ENCODE data around the gene PREX1. TPM values are rescaled to one million over a fixed set of nuclear protein-coding genes. Genes with fewer than 3 reads are reported as not detected.
"Not testable (repeated sequence)": the region's sequence is repeated elsewhere in the genome, so short reads cannot be mapped to it uniquely, and the experiment has no call there.

Gene PREX1
- total and polyA plus RNA-seq, 2 donors from 2014 or later: 8.5 to 38.2 TPM

- Histone ChIP-seq H3K27ac (ENCODE audit: low read depth in 2 of 2, low read length in 2 of 2) (no peak overlapping the region), H3K4me3 (ENCODE audit: low read length in 3 of 3) (no peak overlapping the region), H3K36me3 (ENCODE audit: control insufficient read depth in 2 of 3, insufficient read depth in 3 of 3, low read length in 3 of 3) (no peaks in the 10 kb centered on the region), H3K9me3 (ENCODE audit: control insufficient read depth in 2 of 3, insufficient read depth in 1 of 3, low read length in 3 of 3) (no peaks in the 10 kb centered on the region), H3K27me3 (ENCODE audit: control insufficient read depth, insufficient read depth, low read length) (no peaks in the 10 kb centered on the region), H3K4me1 (ENCODE audit: control insufficient read depth in 2 of 3, insufficient read depth in 2 of 3, low read depth in 1 of 3, low read length in 3 of 3) (no peaks in the 10 kb centered on the region), H3K9ac (ENCODE audit: low read length in 3 of 3) (no peak overlapping the region)
- FAIRE-seq (no peak), DNase-seq (no peak)
- intact Hi-C loops (cut with DNase I): no loop called here
- no peak for TF ChIP-seq CTCF (IDR thresholded peaks at IDR 0.05; ENCODE audit: borderline replicate concordance, extremely low read depth, insufficient read depth)
Observed at GRCh38 chr20:48845721-48846306, 18.0 kb upstream of the PREX1 start.

- FAIRE-seq: no peak
- no peaks in the 10 kb centered on the region for H3K27me3 ChIP-seq (ENCODE audit: control insufficient read depth, insufficient read depth, low read length)
- H3K9ac ChIP-seq (ENCODE audit: low read length in 3 of 3): no peak overlapping the region
- no peak overlapping the region for H3K27ac ChIP-seq (ENCODE audit: low read depth in 2 of 2, low read length in 2 of 2)
- H3K9me3 ChIP-seq (ENCODE audit: control insufficient read depth in 2 of 3, insufficient read depth in 1 of 3, low read length in 3 of 3): no peaks in the 10 kb centered on the region
- no peak overlapping the region for H3K4me3 ChIP-seq (ENCODE audit: low read length in 3 of 3)
- no peaks in the 10 kb centered on the region for H3K36me3 ChIP-seq (ENCODE audit: control insufficient read depth in 2 of 3, insufficient read depth in 3 of 3, low read length in 3 of 3)
- no peaks in the 10 kb centered on the region for H3K4me1 ChIP-seq (ENCODE audit: control insufficient read depth in 2 of 3, insufficient read depth in 2 of 3, low read depth in 1 of 3, low read length in 3 of 3)
- no peak for DNase-seq
- no peak for TF ChIP-seq CTCF (IDR thresholded peaks at IDR 0.05; ENCODE audit: borderline replicate concordance, extremely low read depth, insufficient read depth)
- intact Hi-C loops (cut with DNase I): no loop called here
Observed at GRCh38 chr20:48844996-48845395, 17.2 kb upstream of the PREX1 start.

GRCh38 chr20:48843896-48844295, 16.1 kb upstream of the PREX1 start:
- H3K9me3 ChIP-seq (ENCODE audit: control insufficient read depth in 2 of 3, insufficient read depth in 1 of 3, low read length in 3 of 3); intact Hi-C loops (cut with DNase I); H3K27ac ChIP-seq (ENCODE audit: low read depth in 2 of 2, low read length in 2 of 2): not testable (repeated sequence)

GRCh38 chr20:48843057-48843806, 15.4 kb upstream of the PREX1 start:
- intact Hi-C loops (cut with DNase I): no loop called here
- Histone ChIP-seq H3K9me3 (ENCODE audit: control insufficient read depth in 2 of 3, insufficient read depth in 1 of 3, low read length in 3 of 3) (no peaks in the 10 kb centered on the region), H3K4me1 (ENCODE audit: control insufficient read depth in 2 of 3, insufficient read depth in 2 of 3, low read depth in 1 of 3, low read length in 3 of 3) (no peaks in the 10 kb centered on the region), H3K27me3 (ENCODE audit: control insufficient read depth, insufficient read depth, low read length) (no peaks in the 10 kb centered on the region), H3K9ac (ENCODE audit: low read length in 3 of 3) (no peak overlapping the region), H3K4me3 (ENCODE audit: low read length in 3 of 3) (no peak overlapping the region), H3K27ac (ENCODE audit: low read depth in 2 of 2, low read length in 2 of 2) (no peak overlapping the region), H3K36me3 (ENCODE audit: control insufficient read depth in 2 of 3, insufficient read depth in 3 of 3, low read length in 3 of 3) (no peaks in the 10 kb centered on the region)
- TF ChIP-seq CTCF (IDR thresholded peaks at IDR 0.05; ENCODE audit: borderline replicate concordance, extremely low read depth, insufficient read depth): no peak
- DNase-seq (no peak), FAIRE-seq (no peak)

More at GRCh38 chr20:48843896-48844295, 16.1 kb upstream of the PREX1 start:
- not testable (repeated sequence) for H3K4me3 ChIP-seq (ENCODE audit: low read length in 3 of 3); DNase-seq; FAIRE-seq; H3K9ac ChIP-seq (ENCODE audit: low read length in 3 of 3); H3K4me1 ChIP-seq (ENCODE audit: control insufficient read depth in 2 of 3, insufficient read depth in 2 of 3, low read depth in 1 of 3, low read length in 3 of 3); H3K36me3 ChIP-seq (ENCODE audit: control insufficient read depth in 2 of 3, insufficient read depth in 3 of 3, low read length in 3 of 3); H3K27me3 ChIP-seq (ENCODE audit: control insufficient read depth, insufficient read depth, low read length)

Measured in kidney (tissue), 14 donors.